WTC11 (cell line): ENCODE data around the gene B4GALNT1. TPM values are rescaled to one million over a fixed set of nuclear protein-coding genes. Genes with fewer than 3 reads are reported as not detected.

Source experiments
- ATAC-seq: fragments of 200-7000 bp; cut with Tn5 transposase; 2 replicates; pipeline ENCODE4 v1.10.0; 2021; ENCODE audit warnings: mild to moderate bottlenecking, moderate library complexity
- CTCF ChIA-PET: fragments of 300-600 bp; sonication (Branson Sonifier 250); formaldehyde crosslinking; loops from one replicate; lab custom pipeline; 2021; ENCODE audit warnings: antibody characterized with exemption; lab: Charles Lee
- POLR2A ChIA-PET: fragments of 350-600 bp; sonication (Branson Sonifier 250); formaldehyde crosslinking; loops from one replicate; lab custom pipeline; 2021; ENCODE audit warnings: antibody characterized with exemption; lab: Charles Lee
- DNase-seq: peaks from one replicate; pipeline ENCODE4 v3.0.0; 2021; ENCODE audit warnings: low spot score
- H3K27ac Mint-ChIP-seq: 2 replicates; pipeline ENCODE4 v1.8.0; 2021; ENCODE audit warnings: mixed read lengths
- H3K27me3 Mint-ChIP-seq: 2 replicates; pipeline ENCODE4 v1.8.0; 2021; ENCODE audit warnings: low read depth, mild to moderate bottlenecking, moderate library complexity, mixed read lengths
- H3K36me3 Mint-ChIP-seq: 2 replicates; pipeline ENCODE4 v1.8.0; 2021; ENCODE audit warnings: mixed read lengths
- H3K4me1 Mint-ChIP-seq: 2 replicates; pipeline ENCODE4 v1.8.0; 2022; ENCODE audit warnings: mixed read lengths
- H3K4me3 Mint-ChIP-seq: 2 replicates; pipeline ENCODE4 v1.8.0; 2021; ENCODE audit warnings: mild to moderate bottlenecking, moderate library complexity, mixed read lengths
- H3K9me3 Mint-ChIP-seq: 2 replicates; pipeline ENCODE4 v1.8.0; 2021; ENCODE audit warnings: mixed read lengths
- CREB1 ChIP-seq: sonication (generic); formaldehyde crosslinking; IDR thresholded peaks from 2 replicates; pipeline ENCODE4 v1.8.0; 2023; ENCODE audit warnings: mild to moderate bottlenecking, missing genetic modification reagents
- FOXK1 ChIP-seq: sonication (generic); formaldehyde crosslinking; IDR thresholded peaks from 2 replicates; pipeline ENCODE4 v1.8.0; 2022; ENCODE audit warnings: mild to moderate bottlenecking, moderate library complexity, missing genetic modification reagents
- HMGXB4 ChIP-seq: sonication (generic); formaldehyde crosslinking; IDR thresholded peaks from 2 replicates; pipeline ENCODE4 v1.8.1; 2023; ENCODE audit warnings: mild to moderate bottlenecking, moderate library complexity, missing genetic modification reagents
- KAT7 ChIP-seq: sonication (generic); formaldehyde crosslinking; IDR thresholded peaks from 2 replicates; pipeline ENCODE4 v1.8.1; 2023; ENCODE audit warnings: missing genetic modification reagents, mild to moderate bottlenecking, borderline replicate concordance
- MAX ChIP-seq: sonication (generic); formaldehyde crosslinking; IDR thresholded peaks from 2 replicates; pipeline ENCODE4 v1.8.0; 2022; ENCODE audit warnings: mild to moderate bottlenecking, missing genetic modification reagents
- NFATC4 ChIP-seq: fragments of 250-450 bp; sonication (Bioruptor Pico); IDR thresholded peaks from 2 replicates; pipeline ENCODE4 v1.9.0; 2021; ENCODE audit warnings: mild to moderate bottlenecking
- PREB ChIP-seq: sonication (generic); formaldehyde crosslinking; IDR thresholded peaks from 2 replicates; pipeline ENCODE4 v1.8.1; 2022; ENCODE audit warnings: mild to moderate bottlenecking, missing genetic modification reagents, moderate library complexity, borderline replicate concordance
- RELA ChIP-seq: sonication (generic); formaldehyde crosslinking; IDR thresholded peaks from 2 replicates; pipeline ENCODE4 v1.8.1; 2022; ENCODE audit warnings: missing genetic modification reagents, mild to moderate bottlenecking, borderline replicate concordance
- SMAD3 ChIP-seq: sonication (generic); formaldehyde crosslinking; IDR thresholded peaks from 2 replicates; pipeline ENCODE4 v1.8.0; 2022; ENCODE audit warnings: missing genetic modification reagents, mild to moderate bottlenecking, borderline replicate concordance
- SOX15 ChIP-seq: fragments of 250-450 bp; sonication (Bioruptor Pico); IDR thresholded peaks from 2 replicates; pipeline ENCODE4 v1.9.0; 2021; ENCODE audit warnings: mild to moderate bottlenecking
- SP1 ChIP-seq: sonication (generic); formaldehyde crosslinking; conservative IDR thresholded peaks from 2 replicates; pipeline ENCODE4 v1.8.1; 2022; ENCODE audit warnings: missing genetic modification reagents
- TEAD1 ChIP-seq: sonication (generic); formaldehyde crosslinking; IDR thresholded peaks from 2 replicates; pipeline ENCODE4 v1.8.0; 2022; ENCODE audit warnings: mild to moderate bottlenecking, missing genetic modification reagents
- TP53 ChIP-seq: sonication (generic); formaldehyde crosslinking; IDR thresholded peaks from 2 replicates; pipeline ENCODE4 v1.8.1; 2023; ENCODE audit warnings: mild to moderate bottlenecking, missing genetic modification reagents
- ZBTB21 ChIP-seq: sonication (generic); formaldehyde crosslinking; IDR thresholded peaks from 2 replicates; pipeline ENCODE4 v1.8.1; 2023; ENCODE audit warnings: mild to moderate bottlenecking, missing genetic modification reagents, borderline replicate concordance
- ZBTB43 ChIP-seq: sonication (generic); formaldehyde crosslinking; IDR thresholded peaks from 2 replicates; pipeline ENCODE4 v1.8.1; 2023; ENCODE audit warnings: mild to moderate bottlenecking, missing genetic modification reagents
- ZNF396 ChIP-seq: fragments of 250-450 bp; sonication (Bioruptor Pico); IDR thresholded peaks from 2 replicates; pipeline ENCODE4 v1.8.0; 2021; ENCODE audit warnings: mild to moderate bottlenecking, moderate library complexity, borderline replicate concordance
- ZNF416 ChIP-seq: fragments of 250-450 bp; sonication (Bioruptor Pico); IDR thresholded peaks from 2 replicates; pipeline ENCODE4 v1.9.0; 2021; ENCODE audit warnings: mild to moderate bottlenecking, inconsistent platforms
- total RNA-seq: library from RNA; stranded (reverse); gene quantifications from 3 replicates; pipeline ENCODE4 v1.2.3, GENCODE V29; 2021

B4GALNT1 gene
- total RNA-seq, 1 experiment from 2014 or later = 1.2 TPM

- peaks cover 53% of the 10 kb centered on the region for H3K27me3 Mint-ChIP-seq
Measured at GRCh38 chr12:57611108-57611826, 21.7 kb downstream of the B4GALNT1 start, which contains the start of gene ARHGEF25. Gene ARHGEF25, plus strand, starts transcription at chr12:57611435. Its CDS starts 460 bp downstream, at chr12:57611895.

GRCh38 chr12:57610554-57611107 lies 22.4 kb downstream of the B4GALNT1 start:
- Mint-ChIP-seq H3K36me3 (peaks cover 12% of the 10 kb centered on the region), H3K9me3 (no peaks in the 10 kb centered on the region), H3K27me3 (peaks cover 46% of the 10 kb centered on the region), H3K4me1 (peaks cover 39% of the 10 kb centered on the region), H3K4me3 (peak overlapping the region; percentile 87), H3K27ac (no peak overlapping the region)
- DNase-seq = no peak
- no peak for TF ChIP-seq RELA (CRISPR knock-in tag)
- ATAC-seq = peak; percentile 4
- ChIA-PET CTCF (interaction anchor here (0.6 to 5.4 kb wide), 13 partner anchors 10 to 1051 kb away, joined by 3 to 34 read pairs (median 3); partner anchors contain the start of genes B4GALNT1, CYP27B1, OS9 and PIP4K2C), POLR2A (interaction anchor here (0.7 to 2.0 kb wide), 2 partner anchors 10 to 20 kb away, joined by 4 to 11 read pairs; partner anchors contain the start of gene PIP4K2C)

More at GRCh38 chr12:57611108-57611826, 21.7 kb downstream of the B4GALNT1 start, which contains the start of gene ARHGEF25:
- TF ChIP-seq ZBTB21 (CRISPR knock-in tag) (no peak), HMGXB4 (CRISPR knock-in tag) (peak; percentile 43; the same call in 1 of the 2 replicates), SP1 (CRISPR knock-in tag) (peak; percentile 71), MAX (CRISPR knock-in tag) (peak; percentile 31; the same call in 1 of the 2 replicates), TEAD1 (CRISPR knock-in tag) (peak; percentile 59; the same call in 1 of the 2 replicates), FOXK1 (CRISPR knock-in tag) (0 out of 2 replicates have a peak, but pooled peaks have one; percentile 51), NFATC4 (no peak), TP53 (CRISPR knock-in tag) (0 out of 2 replicates have a peak, but pooled peaks have one; percentile 45), ZNF416 (CRISPR knock-in tag) (no peak), CREB1 (CRISPR knock-in tag) (no peak), SMAD3 (no peak)
- H3K36me3 Mint-ChIP-seq = peaks cover 12% of the 10 kb centered on the region
- ChIA-PET CTCF (interaction anchor here (0.6 to 5.4 kb wide), 14 partner anchors 9 to 1051 kb away, joined by 3 to 34 read pairs (median 4); partner anchors contain the start of genes B4GALNT1, CYP27B1, OS9 and PIP4K2C), POLR2A (interaction anchor here (0.7 to 2.0 kb wide), 2 partner anchors 9 to 20 kb away, joined by 4 to 11 read pairs; partner anchors contain the start of gene PIP4K2C)
- peak within 1 kb of the TSS; percentile 87 for H3K4me3 Mint-ChIP-seq
- DNase-seq (peak; percentile 73), ATAC-seq (peak; percentile 67)
- peaks cover 36% of the 10 kb centered on the region for H3K4me1 Mint-ChIP-seq
- H3K9me3 Mint-ChIP-seq = no peaks in the 10 kb centered on the region
- H3K27ac Mint-ChIP-seq = no peak within 1 kb of the TSS

GRCh38 chr12:57609781-57610553 lies 23.0 kb downstream of the B4GALNT1 start:
- H3K4me1 Mint-ChIP-seq = peaks cover 45% of the 10 kb centered on the region
- DNase-seq = no peak
- no peak overlapping the region for H3K27ac Mint-ChIP-seq
- no peak; the same call in none of the 2 replicates for ATAC-seq
- ChIA-PET CTCF (interaction anchor here (1.1 to 5.4 kb wide), 7 partner anchors 10 to 125 kb away, joined by 3 to 34 read pairs (median 12); partner anchors contain the start of gene B4GALNT1), POLR2A (interaction anchor here (2.0 kb wide), 1 partner anchor 10 kb away, joined by 11 read pairs; no protein-coding TSS in a partner anchor)
- peaks cover 12% of the 10 kb centered on the region for H3K36me3 Mint-ChIP-seq
- H3K9me3 Mint-ChIP-seq = no peaks in the 10 kb centered on the region
- H3K27me3 Mint-ChIP-seq = peaks cover 40% of the 10 kb centered on the region
- peak overlapping the region; percentile 87 for H3K4me3 Mint-ChIP-seq
- TF ChIP-seq KAT7 (no peak), SOX15 (CRISPR knock-in tag) (no peak), PREB (CRISPR knock-in tag) (no peak), FOXK1 (CRISPR knock-in tag) (no peak), ZBTB43 (CRISPR knock-in tag) (no peak), ZNF416 (CRISPR knock-in tag) (no peak), ZNF396 (CRISPR knock-in tag) (no peak)
